GM21717 (cell line): ENCODE data around the gene PHF3.

ENCODE experiments used
- ATAC-seq: cut with Tn5 transposase; IDR thresholded peaks from one replicate; pipeline ENCODE4 v1.9.1; 2021; ENCODE audit warnings: mild to moderate bottlenecking, moderate library complexity; ENCODE audit not compliant: unreplicated experiment

PHF3 gene

GRCh38 chr6:63764318-63764916 lies 128.8 kb downstream of the PHF3 start:
- ATAC-seq = no peak
